ENCODE results near the gene ZNF428. TPM values are rescaled to one million over a fixed set of nuclear protein-coding genes. Genes with fewer than 3 reads are reported as not detected.
"Not testable (repeated sequence)": the region's sequence is repeated elsewhere in the genome, so short reads cannot be mapped to it uniquely, and the experiment has no call there.

Gene ZNF428
- total RNA-seq, 1 donor from 2014 or later, result 29.6 TPM

DNA sequence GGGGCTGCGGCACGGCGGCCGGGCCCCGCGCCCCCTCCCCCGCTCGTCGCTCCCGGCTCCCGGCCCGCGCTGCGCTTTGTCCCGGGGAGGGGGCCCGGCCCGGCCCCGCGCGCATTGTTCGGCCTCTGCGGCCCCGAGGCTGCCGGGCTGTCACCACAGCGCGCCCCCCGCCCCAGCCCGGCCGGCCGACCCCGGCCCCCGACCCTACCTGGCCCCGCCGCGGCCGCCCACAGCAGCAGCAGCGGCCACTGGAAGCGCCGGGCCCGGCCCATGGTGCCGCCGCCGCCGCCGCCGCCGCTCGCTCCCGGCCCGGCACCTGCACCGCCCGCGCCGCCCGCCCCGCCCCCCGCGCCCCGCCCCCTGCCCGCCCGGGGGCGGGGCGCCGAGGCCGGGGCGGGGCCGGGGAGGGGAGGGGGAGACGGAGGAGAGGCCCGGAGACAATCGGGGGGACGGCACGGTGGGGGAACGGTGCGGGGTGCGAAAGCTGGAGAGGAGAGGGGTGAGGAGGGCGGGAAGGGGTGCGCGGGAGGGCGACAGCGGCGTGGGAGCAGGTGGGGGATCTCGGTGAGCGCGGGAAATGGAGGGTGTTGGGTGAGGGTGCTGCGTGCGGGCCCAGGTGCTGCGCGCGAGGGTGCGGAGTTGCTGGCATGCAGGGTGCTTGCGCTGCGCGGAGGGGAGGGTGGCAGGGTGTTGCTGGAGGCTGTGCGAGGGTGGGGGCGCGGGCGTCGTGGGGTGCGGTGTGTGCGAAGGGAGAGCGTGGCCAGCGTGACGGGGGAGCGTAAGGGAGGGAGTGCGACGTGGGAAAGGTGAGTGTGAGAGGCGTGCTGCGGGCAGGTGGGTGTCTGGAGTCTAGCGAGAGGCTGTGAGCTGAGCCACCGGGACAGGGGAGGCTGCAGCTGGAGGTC is 20.3 kb upstream of the ZNF428 start, which contains the start of gene CADM4:
CADM4 (minus strand) TSS at position 332 of the 905 bp plus-strand sequence; CDS start at position 272, 60 bp downstream.
- intact Hi-C loops (cut with DNase I), result no loop called here
- TF ChIP-seq, protein P1, sequence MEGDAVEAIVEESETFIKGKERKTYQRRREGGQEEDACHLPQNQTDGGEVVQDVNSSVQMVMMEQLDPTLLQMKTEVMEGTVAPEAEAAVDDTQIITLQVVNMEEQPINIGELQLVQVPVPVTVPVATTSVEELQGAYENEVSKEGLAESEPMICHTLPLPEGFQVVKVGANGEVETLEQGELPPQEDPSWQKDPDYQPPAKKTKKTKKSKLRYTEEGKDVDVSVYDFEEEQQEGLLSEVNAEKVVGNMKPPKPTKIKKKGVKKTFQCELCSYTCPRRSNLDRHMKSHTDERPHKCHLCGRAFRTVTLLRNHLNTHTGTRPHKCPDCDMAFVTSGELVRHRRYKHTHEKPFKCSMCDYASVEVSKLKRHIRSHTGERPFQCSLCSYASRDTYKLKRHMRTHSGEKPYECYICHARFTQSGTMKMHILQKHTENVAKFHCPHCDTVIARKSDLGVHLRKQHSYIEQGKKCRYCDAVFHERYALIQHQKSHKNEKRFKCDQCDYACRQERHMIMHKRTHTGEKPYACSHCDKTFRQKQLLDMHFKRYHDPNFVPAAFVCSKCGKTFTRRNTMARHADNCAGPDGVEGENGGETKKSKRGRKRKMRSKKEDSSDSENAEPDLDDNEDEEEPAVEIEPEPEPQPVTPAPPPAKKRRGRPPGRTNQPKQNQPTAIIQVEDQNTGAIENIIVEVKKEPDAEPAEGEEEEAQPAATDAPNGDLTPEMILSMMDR (IDR thresholded peaks at IDR 0.05), result no peak
- Histone ChIP-seq H3K27me3 (ENCODE audit: low read depth) (peaks cover 8% of the 10 kb centered on the region), H3K4me1 (peaks cover 8% of the 10 kb centered on the region), H3K4me3 (peak within 1 kb of the TSS; percentile 54), H3K9me3 (no peaks in the 10 kb centered on the region), H3K36me3 (no peaks in the 10 kb centered on the region), H3K27ac (no peak within 1 kb of the TSS)
- ATAC-seq (peak; percentile 80 to 84), DNase-seq (peak; percentile 72)

DNA sequence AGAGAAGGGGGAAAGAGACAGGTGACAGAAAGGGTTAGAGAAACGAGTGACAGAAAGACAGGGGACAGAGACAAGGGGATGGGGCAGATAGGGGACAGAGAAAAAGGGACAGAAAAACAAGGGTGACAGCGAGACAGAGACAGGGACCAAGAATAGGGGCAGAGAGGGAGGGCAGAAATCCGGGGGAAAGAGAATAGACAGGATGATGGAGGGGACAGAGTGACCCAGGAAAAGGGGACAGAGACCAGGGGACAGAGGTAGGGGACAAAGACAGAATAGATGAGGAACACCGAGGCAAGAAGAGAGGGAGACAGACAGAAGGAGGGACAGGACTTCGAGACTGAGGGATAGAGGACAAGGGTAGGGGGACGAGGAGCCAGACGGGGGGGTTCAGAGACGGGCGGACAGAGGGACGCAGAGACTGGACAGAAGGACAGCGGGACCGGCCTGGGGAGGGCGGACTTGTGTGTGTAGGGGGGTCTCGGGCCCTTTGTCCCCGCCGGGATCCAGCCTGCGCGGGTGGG is 19.6 kb upstream of the ZNF428 start:
- Histone ChIP-seq H3K4me1 (peaks cover 8% of the 10 kb centered on the region), H3K36me3 (no peaks in the 10 kb centered on the region), H3K27me3 (ENCODE audit: low read depth) (peaks cover 8% of the 10 kb centered on the region), H3K4me3 (peak overlapping the region; percentile 37), H3K27ac (no peak overlapping the region), H3K9me3 (no peaks in the 10 kb centered on the region)
- ATAC-seq (no peak), DNase-seq (no peak)
- intact Hi-C loops (cut with DNase I), result no loop called here
- TF ChIP-seq, protein P1 (IDR thresholded peaks at IDR 0.05), result no peak

DNA sequence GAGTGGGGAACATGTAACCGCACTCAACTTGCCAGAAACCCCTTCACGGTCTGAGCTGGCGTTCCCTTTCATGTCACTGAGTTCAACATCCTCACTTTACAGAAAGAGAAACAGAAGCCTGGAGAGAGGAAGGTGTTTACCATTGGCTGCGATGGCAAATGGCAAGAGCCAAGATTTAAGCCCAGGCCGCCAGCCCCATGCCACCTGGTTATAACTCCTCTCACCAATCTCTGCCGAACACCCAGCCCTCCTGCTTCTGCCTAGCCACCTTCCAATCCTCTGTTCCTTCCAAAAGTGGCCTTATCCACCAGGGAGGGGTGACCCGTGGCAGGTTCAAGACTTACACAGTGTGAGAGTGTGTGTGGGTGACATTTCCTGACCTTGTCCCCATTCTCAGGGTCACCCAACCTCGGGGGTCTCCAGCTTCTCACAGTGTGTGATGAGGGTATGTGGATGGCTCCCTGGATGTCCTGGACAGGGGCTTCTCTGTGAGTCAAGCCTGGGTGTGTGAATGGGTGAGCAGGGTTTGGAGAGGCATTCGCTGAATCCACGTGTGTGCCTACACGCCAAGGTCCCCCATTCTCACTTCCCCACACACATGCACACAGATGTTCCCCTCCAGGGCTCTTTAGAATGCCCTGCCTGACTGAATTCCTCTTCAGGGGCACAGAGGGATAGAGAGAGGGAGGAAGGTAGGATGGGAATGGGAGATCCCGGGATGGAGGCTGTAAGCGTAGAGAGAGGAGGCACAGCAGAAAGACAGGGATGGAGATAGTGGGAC is 19.0 kb upstream of the ZNF428 start:
- peaks cover 8% of the 10 kb centered on the region for H3K27me3 ChIP-seq (ENCODE audit: low read depth)
- no peak for DNase-seq
- H3K36me3 ChIP-seq, result no peaks in the 10 kb centered on the region
- H3K4me3 ChIP-seq, result no peak overlapping the region
- intact Hi-C loops (cut with DNase I), result no loop called here
- TF ChIP-seq, protein P1 (IDR thresholded peaks at IDR 0.05), result no peak
- peaks cover 8% of the 10 kb centered on the region for H3K4me1 ChIP-seq
- no peak for ATAC-seq
- H3K9me3 ChIP-seq, result no peaks in the 10 kb centered on the region
- H3K27ac ChIP-seq, result no peak overlapping the region

DNA sequence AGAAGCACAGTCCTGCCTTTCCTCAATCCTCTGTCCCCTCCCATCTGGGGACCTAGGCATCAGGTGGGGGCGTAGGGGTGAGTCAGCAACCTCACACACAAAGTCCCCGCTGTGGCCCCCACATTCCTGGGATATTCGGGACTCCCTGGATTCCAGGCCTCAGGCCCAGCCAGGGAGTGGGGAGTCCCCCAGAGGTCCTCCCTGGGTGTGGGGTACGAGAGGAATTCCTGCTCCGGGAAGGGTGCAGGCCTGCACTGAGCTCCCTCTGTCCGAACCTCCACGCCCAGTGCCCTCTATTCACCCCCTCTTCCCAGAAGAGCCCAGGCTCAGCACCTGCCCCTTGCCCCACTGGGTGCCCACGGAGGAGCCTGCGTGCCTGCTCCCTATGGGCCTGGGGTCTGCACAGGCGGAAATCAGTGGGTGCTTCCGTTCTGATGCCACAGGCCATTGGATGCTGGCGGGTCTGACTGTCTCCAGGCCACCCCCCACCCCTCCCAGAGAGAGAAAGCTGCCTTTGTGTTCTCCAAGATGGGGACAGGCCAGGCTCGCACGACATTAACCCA is 16.8 kb upstream of the ZNF428 start:
- DNase-seq (no peak), ATAC-seq (no peak)
- Histone ChIP-seq H3K4me3 (no peak overlapping the region), H3K27ac (no peak overlapping the region), H3K4me1 (peaks cover 8% of the 10 kb centered on the region), H3K9me3 (no peaks in the 10 kb centered on the region), H3K27me3 (ENCODE audit: low read depth) (peaks cover 8% of the 10 kb centered on the region), H3K36me3 (no peaks in the 10 kb centered on the region)
- intact Hi-C loops (cut with DNase I), result no loop called here
- TF ChIP-seq, protein P1 (IDR thresholded peaks at IDR 0.05), result no peak

DNA sequence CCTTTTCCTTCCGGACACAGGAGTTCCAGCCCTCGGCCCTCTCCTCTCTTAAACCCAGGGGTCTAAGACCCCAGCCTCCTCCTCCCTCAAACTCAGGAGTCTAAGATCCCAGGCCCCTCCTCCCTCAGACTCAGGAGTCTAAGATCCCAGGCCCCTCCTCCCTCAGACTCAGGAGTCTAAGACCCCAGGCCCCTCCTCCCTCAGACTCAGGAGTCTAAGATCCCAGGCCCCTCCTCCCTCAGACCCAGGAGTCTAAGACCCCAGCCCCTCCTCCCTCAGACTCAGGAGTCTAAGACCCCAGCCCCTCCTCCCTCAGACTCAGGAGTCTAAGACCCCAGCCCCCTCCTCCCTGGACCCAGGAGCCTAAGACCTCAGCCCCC is 16.1 kb upstream of the ZNF428 start:
- H3K27me3 ChIP-seq (ENCODE audit: low read depth); intact Hi-C loops (cut with DNase I); ATAC-seq; H3K4me1 ChIP-seq; H3K4me3 ChIP-seq; H3K9me3 ChIP-seq; H3K27ac ChIP-seq; DNase-seq; H3K36me3 ChIP-seq: not testable (repeated sequence)
